PC-9 (cell line): ENCODE data around the gene NLRC3. TPM values are rescaled to one million over a fixed set of nuclear protein-coding genes. Genes with fewer than 3 reads are reported as not detected.

ENCODE experiments used
- BruUV-seq: library from RNA; stranded (reverse); fragments of 400-500 nt; replicated peaks from 2 replicates; lab custom pipeline; 2021; lab: Mats Ljungman, UMichigan
- CTCF ChIA-PET: fragments of 300-600 bp; sonication (Branson Sonifier 250); formaldehyde crosslinking; loops from one replicate; lab custom pipeline; 2022; ENCODE audit warnings: antibody characterized with exemption; lab: Charles Lee
- POLR2A ChIA-PET: fragments of 300-600 bp; sonication (Branson Sonifier 250); formaldehyde crosslinking; loops from one replicate; lab custom pipeline; 2022; ENCODE audit warnings: antibody characterized with exemption; ENCODE audit not compliant: unreplicated experiment; lab: Charles Lee
- DNase-seq, 2 experiments: peaks; one replicate each; pipeline versions ENCODE4 v3.0.0 to v3.0.0-alpha.2; 2015 to 2022; ENCODE audit warnings: mixed read lengths in 1 of 2
- H2AFZ ChIP-seq: fragments of 200-600 bp; sonication (generic); 2 replicates; pipeline ENCODE4 v1.8.1; 2017; ENCODE audit warnings: antibody characterized with exemption
- H3F3A ChIP-seq: fragments of 200-600 bp; sonication (generic); 2 replicates; pipeline ENCODE4 v1.8.1; 2017; ENCODE audit warnings: antibody characterized with exemption, mild to moderate bottlenecking, low read depth; ENCODE audit not compliant: insufficient read depth
- H3K27ac ChIP-seq: fragments of 200-600 bp; sonication (generic); 2 replicates; pipeline ENCODE4 v1.6.1; 2016; ENCODE audit warnings: mixed run types
- H3K27me3 ChIP-seq: fragments of 200-600 bp; sonication (generic); 2 replicates; pipeline ENCODE4 v1.6.1; 2016; ENCODE audit warnings: low read depth, mixed run types; ENCODE audit not compliant: insufficient read depth
- H3K36me3 ChIP-seq: fragments of 200-600 bp; sonication (generic); 2 replicates; pipeline ENCODE4 v1.6.1; 2016; ENCODE audit warnings: low read depth, mixed run types
- H3K4me1 ChIP-seq: fragments of 200-600 bp; sonication (generic); replicated peaks from 2 replicates; pipeline ENCODE4 v1.6.1; 2016; ENCODE audit warnings: mixed run types; ENCODE audit not compliant: insufficient read depth
- H3K4me2 ChIP-seq: fragments of 200-600 bp; sonication (generic); 2 replicates; pipeline ENCODE4 v1.6.1; 2017; ENCODE audit warnings: mixed run types
- H3K4me3 ChIP-seq: fragments of 200-600 bp; sonication (generic); 2 replicates; pipeline ENCODE4 v1.6.1; 2016; ENCODE audit warnings: mixed run types
- H3K79me2 ChIP-seq: fragments of 200-600 bp; sonication (generic); 2 replicates; pipeline ENCODE4 v1.6.1; 2017; ENCODE audit warnings: low read depth, mixed run types
- H3K9me2 ChIP-seq: fragments of 200-600 bp; sonication (generic); 2 replicates; pipeline ENCODE4 v1.8.1; 2017; ENCODE audit warnings: mild to moderate bottlenecking; ENCODE audit not compliant: insufficient read depth
- H3K9me3 ChIP-seq: fragments of 200-600 bp; sonication (generic); 2 replicates; pipeline ENCODE4 v1.8.1; 2016; ENCODE audit warnings: low read depth; ENCODE audit not compliant: insufficient read depth
- H4K20me1 ChIP-seq: fragments of 200-600 bp; sonication (generic); 2 replicates; pipeline ENCODE4 v1.8.1; 2017; ENCODE audit not compliant: insufficient read depth
- EZH2 ChIP-seq: fragments of 200-600 bp; sonication (generic); IDR thresholded peaks from 2 replicates; pipeline ENCODE4 v1.8.0; 2017; ENCODE audit warnings: antibody characterized with exemption, low read depth
- intact Hi-C: fragments of 100-400 bp; cut with micrococcal nuclease; formaldehyde crosslinking; loops from one replicate; pipeline ENCODE4 v1.10.0; 2022; ENCODE audit not compliant: unreplicated experiment
- total RNA-seq: library from RNA; stranded (reverse); gene quantifications from 2 replicates; pipeline ENCODE4 v1.2.3, GENCODE V29; 2021
- TF ChIP-seq, protein P1 (sequence below): fragments of 200-600 bp; sonication (generic); conservative IDR thresholded peaks from 2 replicates; pipeline ENCODE4 v1.6.1; 2017; ENCODE audit warnings: mixed run types, antibody characterized with exemption, mild to moderate bottlenecking, moderate library complexity

NLRC3 gene
- total RNA-seq, 1 experiment from 2014 or later, result not detected

DNA sequence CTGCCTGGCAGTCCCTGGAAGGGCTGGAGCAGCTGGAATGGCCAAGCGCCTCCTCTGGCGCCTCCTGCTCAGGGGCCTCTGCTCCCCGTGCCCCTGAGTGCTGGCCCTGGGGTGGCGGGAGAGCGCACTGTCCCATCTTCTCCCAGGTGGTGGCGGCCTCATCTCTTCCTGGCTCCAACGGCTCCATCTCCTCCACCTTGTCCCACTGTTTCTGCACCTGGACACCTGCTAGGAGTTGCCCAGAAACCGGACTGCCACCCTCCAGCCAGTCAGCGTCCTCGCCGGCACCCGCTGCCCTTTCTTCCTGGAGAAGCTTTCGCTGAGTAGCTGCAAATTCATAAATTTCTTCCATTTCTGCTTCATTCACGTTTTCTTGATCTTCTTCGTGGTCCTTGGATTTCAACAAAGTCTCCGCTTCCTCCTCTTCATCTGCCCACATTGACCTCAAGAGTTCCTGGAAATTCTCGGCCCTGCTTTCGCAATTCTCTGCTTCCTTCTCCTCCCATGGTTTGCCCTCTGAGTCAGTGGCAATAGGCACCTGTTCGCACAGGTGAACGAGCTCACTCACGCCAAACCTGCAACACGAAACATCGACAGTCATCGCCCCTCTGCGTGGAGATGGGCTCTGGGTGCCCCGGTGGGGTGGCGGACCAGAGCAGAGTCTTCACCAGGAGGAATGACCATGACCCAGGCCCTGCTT is 13.7 kb upstream of the NLRC3 start:
- TF ChIP-seq EZH2, result no peak
- TF ChIP-seq, protein P1, sequence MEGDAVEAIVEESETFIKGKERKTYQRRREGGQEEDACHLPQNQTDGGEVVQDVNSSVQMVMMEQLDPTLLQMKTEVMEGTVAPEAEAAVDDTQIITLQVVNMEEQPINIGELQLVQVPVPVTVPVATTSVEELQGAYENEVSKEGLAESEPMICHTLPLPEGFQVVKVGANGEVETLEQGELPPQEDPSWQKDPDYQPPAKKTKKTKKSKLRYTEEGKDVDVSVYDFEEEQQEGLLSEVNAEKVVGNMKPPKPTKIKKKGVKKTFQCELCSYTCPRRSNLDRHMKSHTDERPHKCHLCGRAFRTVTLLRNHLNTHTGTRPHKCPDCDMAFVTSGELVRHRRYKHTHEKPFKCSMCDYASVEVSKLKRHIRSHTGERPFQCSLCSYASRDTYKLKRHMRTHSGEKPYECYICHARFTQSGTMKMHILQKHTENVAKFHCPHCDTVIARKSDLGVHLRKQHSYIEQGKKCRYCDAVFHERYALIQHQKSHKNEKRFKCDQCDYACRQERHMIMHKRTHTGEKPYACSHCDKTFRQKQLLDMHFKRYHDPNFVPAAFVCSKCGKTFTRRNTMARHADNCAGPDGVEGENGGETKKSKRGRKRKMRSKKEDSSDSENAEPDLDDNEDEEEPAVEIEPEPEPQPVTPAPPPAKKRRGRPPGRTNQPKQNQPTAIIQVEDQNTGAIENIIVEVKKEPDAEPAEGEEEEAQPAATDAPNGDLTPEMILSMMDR, result no peak
- no peak overlapping the region for H3K4me3 ChIP-seq
- ChIA-PET POLR2A (interaction anchor here (0.6 kb wide), 1 partner anchor 555 kb away, joined by 5 read pairs; no protein-coding TSS in a partner anchor), CTCF (no interaction called here)
- H2AFZ ChIP-seq, result no peak overlapping the region
- no peaks in the 10 kb centered on the region for H3K36me3 ChIP-seq
- no peak overlapping the region for H3K27ac ChIP-seq
- no peaks in the 10 kb centered on the region for H4K20me1 ChIP-seq
- intact Hi-C loops, result no loop called here
- no peaks in the 10 kb centered on the region for H3K9me3 ChIP-seq
- H3K4me1 ChIP-seq, result no peaks in the 10 kb centered on the region
- H3K27me3 ChIP-seq, result no peaks in the 10 kb centered on the region
- H3F3A ChIP-seq, result no peaks in the 10 kb centered on the region
- no peak for DNase-seq
- H3K9me2 ChIP-seq, result no peaks in the 10 kb centered on the region
- no peaks in the 10 kb centered on the region for H3K79me2 ChIP-seq
- H3K4me2 ChIP-seq, result no peak overlapping the region
- no TSS peak for BruUV-seq

DNA sequence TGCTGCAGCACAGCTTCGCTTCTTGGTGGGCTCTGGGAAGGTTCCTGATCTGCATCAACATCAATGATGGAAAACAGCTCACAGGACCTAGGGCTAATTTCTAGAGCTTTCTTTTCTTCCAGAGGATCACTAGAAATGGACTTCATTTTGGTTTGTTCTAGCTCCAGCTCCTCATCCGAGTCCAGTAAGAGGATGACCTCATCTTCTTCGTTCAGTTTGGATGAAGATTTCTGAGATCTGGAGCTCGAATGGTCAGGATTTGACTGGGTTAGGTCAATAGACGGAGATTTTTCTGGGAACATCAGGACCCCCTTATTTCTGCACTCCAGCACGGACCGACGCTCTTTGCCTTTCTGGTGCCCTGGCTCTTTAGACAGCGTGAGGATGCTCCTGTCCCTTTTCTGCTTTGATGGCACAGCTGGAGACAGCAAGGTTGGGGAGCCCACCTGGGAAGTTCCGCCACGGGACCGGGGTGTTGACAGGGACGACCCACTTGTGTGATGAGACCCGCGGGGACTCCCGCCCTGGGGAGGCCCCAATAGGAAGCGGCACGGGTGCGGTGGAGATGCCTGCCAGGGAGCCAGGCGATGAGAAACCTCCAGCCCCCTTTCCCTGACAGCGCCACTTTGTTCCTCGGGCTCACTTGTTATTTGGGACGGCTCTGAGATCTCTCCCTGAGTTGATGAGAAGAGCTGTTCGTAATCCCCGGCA is 12.9 kb upstream of the NLRC3 start:
- Histone ChIP-seq H3K4me1 (no peaks in the 10 kb centered on the region), H3K27me3 (no peaks in the 10 kb centered on the region), H3K4me3 (no peak overlapping the region), H2AFZ (no peak overlapping the region), H3K79me2 (no peaks in the 10 kb centered on the region), H4K20me1 (no peaks in the 10 kb centered on the region), H3K4me2 (no peak overlapping the region), H3K27ac (no peak overlapping the region), H3K9me3 (no peaks in the 10 kb centered on the region), H3F3A (no peaks in the 10 kb centered on the region), H3K9me2 (no peaks in the 10 kb centered on the region), H3K36me3 (no peaks in the 10 kb centered on the region)
- TF ChIP-seq, protein P1, result no peak
- TF ChIP-seq EZH2, result no peak
- ChIA-PET CTCF (no interaction called here), POLR2A (interaction anchor here (0.7 kb wide), 1 partner anchor 12 kb away, joined by 3 read pairs; no protein-coding TSS in a partner anchor)
- BruUV-seq, result no TSS peak
- intact Hi-C loops, result no loop called here
- no peak for DNase-seq

DNA sequence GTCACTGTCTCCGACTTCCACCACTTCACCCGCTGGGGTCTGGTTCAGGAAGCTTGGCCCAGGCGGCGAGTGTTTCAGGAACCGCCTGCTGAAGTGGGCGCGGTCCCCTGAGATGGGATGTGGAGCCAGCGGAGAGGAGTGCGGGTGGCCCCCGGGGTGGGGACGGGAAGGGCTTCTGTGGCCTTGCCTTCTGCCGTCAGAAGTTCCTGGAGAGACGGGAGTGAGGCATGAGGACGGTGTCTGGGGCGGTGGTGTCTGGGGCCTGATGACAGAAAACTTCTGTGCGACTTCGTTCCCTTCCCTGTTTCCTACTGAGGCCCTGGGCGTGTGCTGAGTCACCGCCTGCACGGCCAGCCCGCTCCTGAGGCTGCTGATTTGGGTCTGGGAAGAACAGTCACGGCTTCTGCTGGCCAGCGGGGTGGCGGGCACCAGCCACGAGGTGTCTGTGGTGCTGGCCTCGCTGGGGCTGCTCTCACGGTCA is 12.3 kb upstream of the NLRC3 start:
- Histone ChIP-seq H3K9me2 (no peaks in the 10 kb centered on the region), H3K27ac (no peak overlapping the region), H2AFZ (no peak overlapping the region), H3K4me2 (no peak overlapping the region), H3K79me2 (no peaks in the 10 kb centered on the region), H3K9me3 (no peaks in the 10 kb centered on the region), H3K4me3 (no peak overlapping the region), H4K20me1 (no peaks in the 10 kb centered on the region), H3K4me1 (no peaks in the 10 kb centered on the region), H3F3A (no peaks in the 10 kb centered on the region), H3K36me3 (no peaks in the 10 kb centered on the region), H3K27me3 (no peaks in the 10 kb centered on the region)
- BruUV-seq, result no TSS peak
- no peak for TF ChIP-seq EZH2
- TF ChIP-seq, protein P1, result no peak
- intact Hi-C loops, result no loop called here
- ChIA-PET POLR2A (interaction anchor here (0.7 kb wide), 1 partner anchor 13 kb away, joined by 3 read pairs; no protein-coding TSS in a partner anchor), CTCF (no interaction called here)
- DNase-seq, result no peak
